Astrocyte of the spinal cord (primary cell): ENCODE measurements around the gene PTPRG.

Source experiments
- DNase-seq: peaks from one replicate; pipeline ENCODE4 v3.0.0; 2011; ENCODE audit warnings: low read depth, low spot score
- H3K4me3 ChIP-seq: 2 replicates; pipeline ENCODE4 v1.5.1; 2011; ENCODE audit warnings: low read depth, mild to moderate bottlenecking, low read length, moderate library complexity
- in situ Hi-C: cut with HindIII; loops from 2 replicates; pipeline ENCODE4 v1.10.0; 2017; ENCODE audit warnings: low sequenced_read_pairs
- TF ChIP-seq, protein P1 (sequence below): IDR thresholded peaks from 2 replicates; pipeline ENCODE4 v1.5.1; 2012; ENCODE audit warnings: low read depth, mild to moderate bottlenecking, low read length, inconsistent platforms

The PTPRG gene

DNA sequence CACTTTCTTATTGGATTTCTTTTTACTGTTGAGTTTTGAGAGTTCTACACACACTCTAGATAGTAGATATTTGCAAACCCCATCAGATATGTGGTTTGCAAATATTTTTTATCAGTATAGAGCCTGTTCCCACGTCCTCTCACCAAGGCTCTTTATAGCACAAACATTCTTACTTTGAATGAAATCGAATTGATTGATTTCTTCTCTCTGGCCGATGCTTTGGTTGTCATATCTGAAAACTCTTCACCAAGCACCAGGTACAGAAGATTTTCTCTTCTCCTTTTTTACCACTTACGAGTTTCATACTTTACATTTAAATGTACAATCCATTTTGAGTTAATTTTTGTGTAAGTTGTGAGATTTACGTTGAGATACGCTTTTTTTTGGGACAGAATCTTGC is 163.4 kb downstream of the PTPRG start:
- no peak for DNase-seq
- in situ Hi-C loops: no loop called here
- no peak overlapping the region for H3K4me3 ChIP-seq
- TF ChIP-seq, protein P1, sequence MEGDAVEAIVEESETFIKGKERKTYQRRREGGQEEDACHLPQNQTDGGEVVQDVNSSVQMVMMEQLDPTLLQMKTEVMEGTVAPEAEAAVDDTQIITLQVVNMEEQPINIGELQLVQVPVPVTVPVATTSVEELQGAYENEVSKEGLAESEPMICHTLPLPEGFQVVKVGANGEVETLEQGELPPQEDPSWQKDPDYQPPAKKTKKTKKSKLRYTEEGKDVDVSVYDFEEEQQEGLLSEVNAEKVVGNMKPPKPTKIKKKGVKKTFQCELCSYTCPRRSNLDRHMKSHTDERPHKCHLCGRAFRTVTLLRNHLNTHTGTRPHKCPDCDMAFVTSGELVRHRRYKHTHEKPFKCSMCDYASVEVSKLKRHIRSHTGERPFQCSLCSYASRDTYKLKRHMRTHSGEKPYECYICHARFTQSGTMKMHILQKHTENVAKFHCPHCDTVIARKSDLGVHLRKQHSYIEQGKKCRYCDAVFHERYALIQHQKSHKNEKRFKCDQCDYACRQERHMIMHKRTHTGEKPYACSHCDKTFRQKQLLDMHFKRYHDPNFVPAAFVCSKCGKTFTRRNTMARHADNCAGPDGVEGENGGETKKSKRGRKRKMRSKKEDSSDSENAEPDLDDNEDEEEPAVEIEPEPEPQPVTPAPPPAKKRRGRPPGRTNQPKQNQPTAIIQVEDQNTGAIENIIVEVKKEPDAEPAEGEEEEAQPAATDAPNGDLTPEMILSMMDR: no peak

DNA sequence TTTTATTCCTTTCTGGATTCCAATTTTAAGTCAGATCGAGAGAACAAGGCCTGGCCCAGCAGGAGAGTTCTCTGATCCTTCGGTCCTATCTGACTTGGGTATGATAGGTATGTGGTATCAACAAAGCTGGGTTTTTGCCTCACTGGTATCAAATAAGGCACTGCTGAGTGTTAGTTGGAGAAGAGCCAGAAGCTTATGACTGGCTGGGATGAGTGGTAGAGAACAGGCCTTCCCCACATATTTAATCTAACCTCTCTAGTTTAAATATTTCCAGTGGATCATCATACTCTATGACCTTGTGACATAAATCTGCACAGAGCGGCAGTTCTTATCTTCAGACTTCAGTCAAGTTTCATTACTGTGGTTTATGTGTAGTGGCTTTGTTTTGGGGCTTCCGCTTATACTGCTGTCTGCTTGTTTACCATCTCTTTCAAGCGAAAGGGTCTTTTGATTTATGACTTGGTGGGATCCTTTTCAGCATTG is 164.5 kb downstream of the PTPRG start:
- peak; percentile 67 for DNase-seq
- in situ Hi-C loops: no loop called here
- no peak overlapping the region for H3K4me3 ChIP-seq
- TF ChIP-seq, protein P1: no peak

DNA sequence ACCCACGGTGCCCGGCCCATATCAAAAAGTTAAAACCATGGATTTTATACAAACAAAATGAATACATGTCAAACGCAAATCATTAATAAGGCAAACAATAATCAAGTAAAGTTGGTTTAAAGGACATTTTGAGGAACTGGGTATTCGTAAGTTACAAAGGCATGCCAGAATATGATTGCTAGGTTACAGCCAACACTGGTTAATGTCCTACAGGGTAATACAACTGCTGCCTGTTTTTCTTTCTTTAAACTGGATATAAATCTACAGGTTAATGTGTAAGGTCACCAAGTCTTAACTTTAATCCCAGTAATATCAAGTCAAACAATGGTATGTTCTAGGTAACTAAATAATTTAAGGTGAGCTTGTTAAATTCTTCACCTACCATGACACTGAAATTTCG is 166.1 kb downstream of the PTPRG start:
- TF ChIP-seq, protein P1: no peak
- DNase-seq: no peak
- in situ Hi-C loops: no loop called here
- H3K4me3 ChIP-seq: no peak overlapping the region

DNA sequence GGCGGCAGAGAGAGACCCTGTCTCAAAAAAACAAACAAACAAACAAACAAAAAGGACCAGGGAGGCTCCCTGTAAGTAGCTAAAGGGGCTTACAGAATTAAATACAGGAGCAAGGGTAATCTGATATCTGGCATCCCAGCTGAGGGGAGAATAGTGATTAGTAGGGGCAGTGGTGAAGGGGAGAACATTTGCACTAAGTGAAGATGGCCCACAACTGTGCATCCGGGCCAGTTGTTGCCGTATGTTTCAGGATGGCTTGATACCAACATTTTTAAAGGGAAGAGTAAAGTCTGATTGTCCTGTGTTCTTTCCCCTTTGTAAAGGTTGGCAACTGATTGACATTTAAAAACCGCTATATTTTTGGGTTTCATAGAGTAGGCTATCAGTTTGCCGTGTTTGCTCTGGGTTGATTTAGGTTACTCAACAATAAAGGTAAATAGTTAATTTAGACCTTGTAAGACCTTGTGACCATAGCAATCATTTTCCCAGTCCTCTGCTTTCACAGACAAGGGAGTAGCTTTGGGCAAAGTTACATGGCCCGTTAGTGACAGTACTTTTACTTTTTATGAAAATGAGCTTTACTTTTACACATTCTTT is 167.8 kb downstream of the PTPRG start:
- DNase-seq: no peak
- TF ChIP-seq, protein P1: no peak
- in situ Hi-C loops: no loop called here
- no peak overlapping the region for H3K4me3 ChIP-seq

DNA sequence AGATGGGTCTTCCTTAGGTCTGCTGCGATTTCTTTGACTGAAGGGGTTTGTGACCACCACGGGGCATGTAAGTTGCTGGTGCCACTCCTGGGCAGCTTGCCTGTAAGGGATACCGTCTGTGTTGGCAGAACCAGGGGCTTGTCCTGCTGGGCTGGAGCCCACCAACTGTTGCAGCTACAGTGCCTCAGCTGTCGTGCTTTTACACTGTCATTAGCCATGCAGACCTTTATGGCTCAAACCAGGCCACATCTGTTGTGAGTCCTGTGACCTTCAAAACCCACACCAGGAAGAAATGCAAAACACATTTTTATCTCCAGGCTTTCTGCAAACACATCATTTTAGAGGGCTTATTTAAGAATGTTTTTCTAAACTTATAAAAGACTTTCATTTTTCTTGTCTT is 168.7 kb downstream of the PTPRG start:
- DNase-seq: no peak
- in situ Hi-C loops: no loop called here
- TF ChIP-seq, protein P1: no peak
- no peak overlapping the region for H3K4me3 ChIP-seq

DNA sequence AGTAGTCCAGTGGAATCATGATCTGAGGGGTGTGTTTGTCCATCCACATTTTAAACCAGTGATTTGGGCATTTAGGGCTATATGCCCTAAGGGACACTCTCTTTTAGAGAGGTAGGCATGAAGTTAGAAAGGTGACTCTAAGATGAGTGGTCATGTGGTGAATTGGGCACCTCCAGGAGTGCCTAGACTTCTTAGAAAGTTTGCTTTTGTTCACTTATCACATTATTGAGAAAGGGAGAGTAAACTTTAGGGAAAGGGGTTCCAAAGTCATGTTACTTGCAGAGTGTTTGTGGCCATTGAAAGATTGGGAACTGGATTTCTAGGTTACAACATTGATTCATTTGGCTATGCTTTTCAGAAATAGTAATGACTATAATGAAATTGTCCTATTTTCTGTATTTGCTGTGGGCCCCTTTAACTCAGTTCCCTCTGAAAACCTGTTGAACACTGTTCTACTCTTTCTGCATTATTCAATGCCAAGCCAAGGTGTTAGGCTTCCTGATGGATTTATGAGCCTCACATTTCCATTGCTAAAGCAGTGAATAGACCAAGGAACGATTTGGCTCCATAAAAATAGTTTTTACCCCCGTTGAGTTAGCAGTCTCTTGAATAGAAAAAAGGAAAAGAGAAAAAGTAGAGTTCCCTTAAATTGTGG is 169.3 kb downstream of the PTPRG start:
- no peak for DNase-seq
- no peak overlapping the region for H3K4me3 ChIP-seq
- TF ChIP-seq, protein P1: no peak
- in situ Hi-C loops: no loop called here
